Gastroesophageal sphincter (tissue), 4 donors: ENCODE results near the gene FAM120A. TPM values are rescaled to one million over a fixed set of nuclear protein-coding genes. Genes with fewer than 3 reads are reported as not detected.
A peak's percentile ranks its signal among the peaks of the same experiment; 100 is the strongest.

ENCODE experiments used
- ATAC-seq: fragments of 150-250 bp; one replicate; pipeline ENCODE4 v1.9.1; 2016; ENCODE audit warnings: mild to moderate bottlenecking, moderate library complexity
- H3K27ac ChIP-seq, 4 donors: fragments of 200-600 bp; sonication (generic) in 3 of 4; 1 replicate in 3 of 4; 2 replicates in 1 of 4; pipeline ENCODE4 v1.5.1; 2016 to 2019
- H3K27me3 ChIP-seq: fragments of 200-600 bp; sonication (generic); one replicate; pipeline ENCODE4 v1.5.1; 2019
- H3K36me3 ChIP-seq, 2 donors: fragments of 200-600 bp; sonication (generic); one replicate each; pipeline ENCODE4 v1.5.1; 2019; ENCODE audit warnings: control low read depth in 1 of 2
- H3K4me1 ChIP-seq, 3 donors: fragments of 200-600 bp; sonication (generic); 1 replicate in 2 of 3; 2 replicates in 1 of 3; pipeline ENCODE4 v1.5.1; 2016 to 2019; ENCODE audit warnings: control low read depth in 2 of 3
- H3K4me3 ChIP-seq, 2 donors: fragments of 200-600 bp; sonication (generic); one replicate each; pipeline ENCODE4 v1.5.1; 2019; ENCODE audit warnings: mild to moderate bottlenecking in 1 of 2, moderate library complexity in 1 of 2
- H3K9me3 ChIP-seq, 3 donors: fragments of 200-600 bp; sonication (generic); one replicate each; pipeline ENCODE4 v1.5.1; 2017 to 2019; ENCODE audit warnings: control low read depth in 2 of 3
- EP300 ChIP-seq: sonication (generic); formaldehyde crosslinking; IDR thresholded peaks from one replicate; pipeline ENCODE4 v1.6.1; 2017; ENCODE audit warnings: antibody characterized with exemption, mild to moderate bottlenecking
- POLR2A ChIP-seq, 2 donors: fragments of 450-650 bp; IDR thresholded peaks; one replicate each; pipeline ENCODE4 v1.6.1; 2017; ENCODE audit warnings: antibody characterized with exemption in 2 of 2, mild to moderate bottlenecking in 2 of 2, moderate library complexity in 1 of 2
- POLR2AphosphoS5 ChIP-seq: sonication (generic); formaldehyde crosslinking; IDR thresholded peaks from one replicate; pipeline ENCODE4 v1.6.1; 2017; ENCODE audit warnings: antibody characterized with exemption
- WGBS, 2 donors: methylation state at CpG; one replicate each; pipeline ENCODE4 v1.1.5; 2018; ENCODE audit warnings: low coverage in 1 of 2; 5-methylcytosine and 5-hydroxymethylcytosine counted together
- total RNA-seq, 4 donors: library from RNA; depleted of rRNA; stranded (reverse); fragments of >200 nt; gene quantifications; one replicate each; pipeline ENCODE4 v1.1.0, GENCODE V29; 2016
- TF ChIP-seq, protein P1 (sequence below), 4 experiments: fragments of 200-600 bp in 2 of 4; fragments of 450-650 bp in 2 of 4; sonication (generic) in 1 of 4; IDR thresholded peaks; one replicate each; pipeline ENCODE4 v1.5.1; 2017 to 2019; ENCODE audit warnings: antibody characterized with exemption in 4 of 4, mild to moderate bottlenecking in 2 of 4, moderate library complexity in 2 of 4

Gene FAM120A
- total RNA-seq, 4 donors from 2014 or later: 68.6 to 116 (median 75.7) TPM

DNA sequence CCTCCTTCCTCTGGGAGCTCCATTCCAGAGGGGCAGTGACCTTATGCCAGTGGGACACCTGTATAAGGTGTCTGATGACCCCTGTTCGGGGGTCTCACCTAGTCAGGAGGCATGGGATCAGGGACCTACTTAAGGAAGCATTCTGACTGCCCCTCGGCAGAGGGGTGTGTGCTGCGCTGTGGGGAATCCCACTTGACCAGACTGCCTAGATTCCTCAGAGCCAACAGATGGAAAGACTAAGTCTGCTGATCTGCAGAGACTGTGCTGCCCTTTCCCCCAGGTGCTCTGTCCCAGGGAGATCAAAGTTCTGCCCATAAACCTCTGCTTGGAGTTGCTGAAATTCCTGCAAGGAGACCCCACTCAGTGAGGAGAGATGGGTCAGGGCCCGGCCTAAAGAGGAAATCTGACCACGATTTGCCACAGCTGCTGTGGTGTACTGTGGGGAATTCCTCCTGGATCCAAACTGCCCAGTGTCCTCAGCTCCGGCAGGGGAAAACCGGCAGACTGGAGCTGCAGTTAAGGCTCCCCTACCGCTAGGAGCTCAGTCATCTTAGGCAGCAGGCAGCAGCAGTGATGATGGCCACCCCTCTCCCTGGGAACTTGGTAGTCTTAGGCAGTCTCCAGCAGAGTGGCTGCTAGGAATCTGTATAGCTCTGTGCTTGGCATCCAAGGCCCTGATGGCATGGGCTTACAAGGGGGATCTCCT lies 34.8 kb upstream of the FAM120A start:
- no peak for ATAC-seq
- Histone ChIP-seq H3K27ac (no peak overlapping the region), H3K36me3 (no peaks in the 10 kb centered on the region), H3K4me1 (no peaks in the 10 kb centered on the region), H3K4me3 (no peak overlapping the region), H3K27me3 (no peaks in the 10 kb centered on the region), H3K9me3 (peaks cover 0 to 34% (median 1%) of the 10 kb centered on the region in 3 donors)
- TF ChIP-seq, protein P1, sequence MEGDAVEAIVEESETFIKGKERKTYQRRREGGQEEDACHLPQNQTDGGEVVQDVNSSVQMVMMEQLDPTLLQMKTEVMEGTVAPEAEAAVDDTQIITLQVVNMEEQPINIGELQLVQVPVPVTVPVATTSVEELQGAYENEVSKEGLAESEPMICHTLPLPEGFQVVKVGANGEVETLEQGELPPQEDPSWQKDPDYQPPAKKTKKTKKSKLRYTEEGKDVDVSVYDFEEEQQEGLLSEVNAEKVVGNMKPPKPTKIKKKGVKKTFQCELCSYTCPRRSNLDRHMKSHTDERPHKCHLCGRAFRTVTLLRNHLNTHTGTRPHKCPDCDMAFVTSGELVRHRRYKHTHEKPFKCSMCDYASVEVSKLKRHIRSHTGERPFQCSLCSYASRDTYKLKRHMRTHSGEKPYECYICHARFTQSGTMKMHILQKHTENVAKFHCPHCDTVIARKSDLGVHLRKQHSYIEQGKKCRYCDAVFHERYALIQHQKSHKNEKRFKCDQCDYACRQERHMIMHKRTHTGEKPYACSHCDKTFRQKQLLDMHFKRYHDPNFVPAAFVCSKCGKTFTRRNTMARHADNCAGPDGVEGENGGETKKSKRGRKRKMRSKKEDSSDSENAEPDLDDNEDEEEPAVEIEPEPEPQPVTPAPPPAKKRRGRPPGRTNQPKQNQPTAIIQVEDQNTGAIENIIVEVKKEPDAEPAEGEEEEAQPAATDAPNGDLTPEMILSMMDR (IDR thresholded peaks at IDR 0.05): no peak
- no CpG with 5 or more reads among the region's 8 CpGs for WGBS, 2 donors

- Histone ChIP-seq H3K27ac (no peak overlapping the region), H3K4me1 (peaks cover 0 to 2% (median 0%) of the 10 kb centered on the region in 3 donors), H3K27me3 (no peaks in the 10 kb centered on the region), H3K9me3 (peaks cover 0 to 34% (median 1%) of the 10 kb centered on the region in 3 donors), H3K4me3 (no peak overlapping the region), H3K36me3 (no peaks in the 10 kb centered on the region)
- TF ChIP-seq, protein P1 (IDR thresholded peaks at IDR 0.05): no peak
- no peak for TF ChIP-seq POLR2AphosphoS5
- TF ChIP-seq EP300: no peak
- no peak for TF ChIP-seq POLR2A (IDR thresholded peaks at IDR 0.05)
- ATAC-seq: no peak
- WGBS, 2 donors: 93 to 100% methylated on average over 1 of the region's 1 CpG
These were observed 33.9 kb upstream of the FAM120A start for GRCh38 chr9:93417538-93417937.

DNA sequence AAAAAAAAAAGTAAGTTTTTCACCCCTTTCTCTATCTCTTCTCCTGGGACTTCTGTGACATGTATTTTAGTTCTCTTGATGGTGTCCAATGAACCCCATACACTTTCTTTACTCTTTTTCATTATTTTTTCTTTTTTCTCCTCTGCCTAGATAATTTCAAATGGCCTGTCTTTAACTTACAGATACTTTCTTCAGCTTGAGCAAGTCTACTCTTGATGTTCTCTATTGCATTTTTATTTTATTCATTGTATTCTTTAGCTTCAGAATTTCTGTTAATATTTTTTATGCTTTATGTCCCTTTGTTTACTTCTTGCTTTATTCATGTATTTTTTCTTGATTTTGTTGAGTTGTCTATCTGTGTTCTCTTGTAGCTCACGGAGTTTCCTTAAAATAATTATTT lies 32.5 kb upstream of the FAM120A start:
- ATAC-seq: no peak
- WGBS, 2 donors: 62 to 82% methylated on average over 1 of the region's 1 CpG

DNA sequence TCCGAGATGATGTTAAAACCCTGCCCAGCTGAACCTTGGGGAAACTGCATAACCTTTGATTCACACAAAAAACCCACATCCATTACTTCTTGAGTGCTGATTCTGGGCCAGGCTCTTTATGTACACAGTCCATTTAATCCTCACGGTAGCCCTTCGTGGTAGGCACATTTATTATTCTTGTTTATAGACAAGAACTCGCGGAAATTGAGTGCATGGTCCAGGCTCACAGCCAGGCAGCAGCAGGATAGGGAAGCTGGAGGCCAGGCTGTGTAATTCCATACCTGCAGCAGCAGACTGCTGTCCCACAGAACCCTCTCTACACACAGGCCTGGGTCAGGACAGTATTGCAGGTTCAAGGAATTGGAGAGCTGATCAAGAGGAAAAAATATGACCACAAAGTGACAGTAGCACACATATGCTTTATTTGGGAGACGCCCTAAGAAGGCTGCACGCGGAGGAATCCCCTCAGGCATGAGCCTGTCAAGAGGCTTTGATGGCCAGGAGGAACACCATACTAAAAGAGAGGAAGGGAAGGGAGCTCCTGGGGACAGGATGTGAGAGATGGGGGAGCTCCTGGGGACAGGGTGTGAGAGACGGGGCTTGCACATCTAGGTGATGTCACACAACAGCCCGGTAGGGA lies 28.4 kb upstream of the FAM120A start:
- no peaks in the 10 kb centered on the region for H3K27me3 ChIP-seq
- no peak overlapping the region for H3K4me3 ChIP-seq
- no peak for ATAC-seq
- no peak for TF ChIP-seq POLR2A (IDR thresholded peaks at IDR 0.05)
- peak; percentile 45 for TF ChIP-seq POLR2AphosphoS5
- no peaks in the 10 kb centered on the region for H3K36me3 ChIP-seq
- peak overlapping the region in 1 of 4 donors; percentile 11 for H3K27ac ChIP-seq
- H3K9me3 ChIP-seq: peaks cover 0 to 19% (median 1%) of the 10 kb centered on the region in 3 donors
- 37 to 43% methylated on average over 8 to 10 of the region's 10 CpGs for WGBS, 2 donors
- H3K4me1 ChIP-seq: peaks cover 0 to 13% (median 0%) of the 10 kb centered on the region in 3 donors

More for the DNA sequence above, 32.5 kb upstream of the FAM120A start:
- Histone ChIP-seq H3K4me3 (no peak overlapping the region), H3K36me3 (no peaks in the 10 kb centered on the region), H3K27me3 (no peaks in the 10 kb centered on the region), H3K4me1 (peaks cover 0 to 13% (median 0%) of the 10 kb centered on the region in 3 donors), H3K27ac (no peak overlapping the region), H3K9me3 (peaks cover 0 to 34% (median 1%) of the 10 kb centered on the region in 3 donors)
- TF ChIP-seq EP300 (no peak), POLR2AphosphoS5 (no peak), POLR2A (IDR thresholded peaks at IDR 0.05) (no peak)
- TF ChIP-seq, protein P1 (IDR thresholded peaks at IDR 0.05): no peak

DNA sequence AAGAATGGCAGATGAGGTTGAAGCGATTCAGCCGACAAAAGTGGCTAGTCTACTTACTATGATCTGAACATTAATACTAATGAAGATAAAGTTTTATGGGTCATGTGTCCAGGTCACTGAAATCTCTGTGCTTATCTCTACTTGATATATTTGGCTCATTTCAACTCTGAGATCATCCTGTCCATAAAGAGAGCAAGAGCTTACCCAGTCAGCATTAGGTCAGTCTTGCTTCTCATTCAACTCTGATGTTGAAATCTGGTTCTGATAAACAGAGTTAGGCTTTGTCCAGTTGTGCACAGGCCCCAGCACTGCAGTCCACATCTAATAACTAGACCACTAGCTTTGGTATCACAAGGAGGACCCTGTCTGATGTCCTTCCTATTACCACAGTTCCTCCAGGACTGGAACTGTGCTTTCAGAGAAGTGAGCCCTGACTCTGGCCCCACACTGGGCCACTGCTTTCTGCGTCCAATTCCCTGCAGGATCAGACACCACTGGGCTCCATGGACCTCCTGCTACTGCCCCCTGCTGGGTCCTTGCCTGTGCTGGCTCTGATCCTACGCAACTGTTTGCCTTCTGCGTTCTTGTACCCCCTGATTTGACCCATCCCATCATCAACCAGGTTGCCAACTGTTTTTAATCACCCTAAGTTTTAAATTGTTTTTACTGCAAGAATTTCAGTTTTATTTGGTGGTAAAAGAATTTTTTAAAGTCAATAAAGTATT lies 23.7 kb upstream of the FAM120A start:
- no peaks in the 10 kb centered on the region for H3K27me3 ChIP-seq
- H3K4me1 ChIP-seq: peaks cover 0 to 8% (median 0%) of the 10 kb centered on the region in 3 donors
- H3K9me3 ChIP-seq: no peaks in the 10 kb centered on the region
- TF ChIP-seq EP300 (no peak), POLR2A (IDR thresholded peaks at IDR 0.05) (no peak), POLR2AphosphoS5 (no peak)
- TF ChIP-seq, protein P1 (IDR thresholded peaks at IDR 0.05): no peak
- H3K27ac ChIP-seq: no peak overlapping the region
- no peak overlapping the region for H3K4me3 ChIP-seq
- 89% methylated on average over 5 of the region's 5 CpGs for WGBS, 2 donors
- ATAC-seq: no peak
- H3K36me3 ChIP-seq: no peaks in the 10 kb centered on the region
